Type B pancreatic cell (in vitro differentiated cells): ENCODE results near the gene RAPGEF4. TPM values are rescaled to one million over a fixed set of nuclear protein-coding genes. Genes with fewer than 3 reads are reported as not detected.

Experiments used
- DNase-seq: peaks from one replicate; pipeline ENCODE4 v3.0.0; 2021; ENCODE audit warnings: mixed read lengths; ENCODE audit not compliant: unreplicated experiment; ENCODE audit errors: extremely low spot score
- H3K27ac Mint-ChIP-seq: 2 replicates; pipeline ENCODE4 v1.8.0; 2021; ENCODE audit warnings: mild to moderate bottlenecking, mixed read lengths
- H3K27me3 Mint-ChIP-seq: 2 replicates; pipeline ENCODE4 v1.8.0; 2021; ENCODE audit warnings: mixed read lengths
- H3K36me3 Mint-ChIP-seq: 2 replicates; pipeline ENCODE4 v1.8.0; 2021; ENCODE audit warnings: mixed read lengths
- H3K4me1 Mint-ChIP-seq: one replicate; pipeline ENCODE4 v1.8.0; 2021; ENCODE audit warnings: mixed read lengths; ENCODE audit not compliant: unreplicated experiment
- H3K4me3 Mint-ChIP-seq: 2 replicates; pipeline ENCODE4 v1.8.0; 2021; ENCODE audit warnings: mild to moderate bottlenecking, mixed read lengths
- H3K9me3 Mint-ChIP-seq: 2 replicates; pipeline ENCODE4 v1.8.0; 2021; ENCODE audit warnings: mixed read lengths
- CTCF ChIP-seq: fragments of 200-600 bp; sonication (generic); conservative IDR thresholded peaks from 2 replicates; pipeline ENCODE4 v1.5.0; 2021; ENCODE audit warnings: antibody characterized with exemption, mild to moderate bottlenecking
- total RNA-seq: library from RNA; stranded (reverse); gene quantifications from 2 replicates; pipeline ENCODE4 v1.2.1, GENCODE V29; 2021; ENCODE audit warnings: low replicate concordance

RAPGEF4 gene
- total RNA-seq, 1 donor from 2014 or later, result 4.3 TPM

GRCh38 chr2:172969609-172970008 lies 234.0 kb downstream of the RAPGEF4 start:
- no peak overlapping the region for H3K4me3 Mint-ChIP-seq
- TF ChIP-seq CTCF, result no peak
- no peaks in the 10 kb centered on the region for H3K27me3 Mint-ChIP-seq
- H3K27ac Mint-ChIP-seq, result no peak overlapping the region
- no peaks in the 10 kb centered on the region for H3K9me3 Mint-ChIP-seq
- peaks cover 20% of the 10 kb centered on the region for H3K4me1 Mint-ChIP-seq
- no peaks in the 10 kb centered on the region for H3K36me3 Mint-ChIP-seq
- no peak for DNase-seq

- Mint-ChIP-seq H3K36me3 (no peaks in the 10 kb centered on the region), H3K9me3 (no peaks in the 10 kb centered on the region), H3K4me3 (no peak overlapping the region), H3K27me3 (no peaks in the 10 kb centered on the region), H3K4me1 (peaks cover 22% of the 10 kb centered on the region), H3K27ac (no peak overlapping the region)
- no peak for DNase-seq
- no peak for TF ChIP-seq CTCF
These were observed 235.0 kb downstream of the RAPGEF4 start for GRCh38 chr2:172970660-172971059.

- Mint-ChIP-seq H3K4me3 (no peak overlapping the region), H3K27ac (no peak overlapping the region), H3K27me3 (no peaks in the 10 kb centered on the region), H3K4me1 (peaks cover 22% of the 10 kb centered on the region), H3K36me3 (no peaks in the 10 kb centered on the region), H3K9me3 (no peaks in the 10 kb centered on the region)
- peak; percentile 78 for TF ChIP-seq CTCF
- DNase-seq, result no peak
These were observed 236.5 kb downstream of the RAPGEF4 start for GRCh38 chr2:172972005-172972619.

GRCh38 chr2:172974762-172975161 lies 239.1 kb downstream of the RAPGEF4 start:
- no peak for DNase-seq
- Mint-ChIP-seq H3K4me1 (peaks cover 33% of the 10 kb centered on the region), H3K27ac (no peak overlapping the region), H3K4me3 (no peak overlapping the region), H3K27me3 (no peaks in the 10 kb centered on the region), H3K36me3 (no peaks in the 10 kb centered on the region), H3K9me3 (no peaks in the 10 kb centered on the region)
- no peak for TF ChIP-seq CTCF

- Mint-ChIP-seq H3K27ac (peak overlapping the region; percentile 90), H3K4me3 (peak overlapping the region; percentile 58), H3K36me3 (no peaks in the 10 kb centered on the region), H3K27me3 (no peaks in the 10 kb centered on the region), H3K9me3 (no peaks in the 10 kb centered on the region), H3K4me1 (peaks cover 25% of the 10 kb centered on the region)
- no peak for TF ChIP-seq CTCF
- no peak for DNase-seq
These were observed 240.5 kb downstream of the RAPGEF4 start for GRCh38 chr2:172976116-172976515.

- Mint-ChIP-seq H3K27me3 (no peaks in the 10 kb centered on the region), H3K4me3 (no peak overlapping the region), H3K36me3 (no peaks in the 10 kb centered on the region), H3K27ac (peak overlapping the region; percentile 90), H3K4me1 (peaks cover 25% of the 10 kb centered on the region), H3K9me3 (no peaks in the 10 kb centered on the region)
- no peak for TF ChIP-seq CTCF
- DNase-seq, result no peak
These were observed 241.2 kb downstream of the RAPGEF4 start for GRCh38 chr2:172976816-172977215.
